Measurements from ENCODE around the gene F12.
A peak's percentile ranks its signal among the peaks of the same experiment; 100 is the strongest.

Gene F12

GRCh38 chr5:177446200-177447065 lies 37.1 kb upstream of the F12 start, which contains the start of gene PRR7:
TSS of gene PRR7 (plus strand) at chr5:177446814. CDS start at chr5:177455068, 8,254 bp downstream.
- DNase-seq (ENCODE audit: low spot score) = peak; percentile 71

GRCh38 chr5:177445917-177446199 lies 36.5 kb upstream of the F12 start:
- DNase-seq (ENCODE audit: low spot score) = no peak

GRCh38 chr5:177445052-177445916 lies 35.9 kb upstream of the F12 start:
- no peak for DNase-seq (ENCODE audit: low spot score)

GRCh38 chr5:177444106-177445051 lies 35.0 kb upstream of the F12 start:
- no peak for DNase-seq (ENCODE audit: low spot score)

- DNase-seq (ENCODE audit: low spot score) = no peak
These were observed 34.0 kb upstream of the F12 start for GRCh38 chr5:177443144-177443983.

DNA sequence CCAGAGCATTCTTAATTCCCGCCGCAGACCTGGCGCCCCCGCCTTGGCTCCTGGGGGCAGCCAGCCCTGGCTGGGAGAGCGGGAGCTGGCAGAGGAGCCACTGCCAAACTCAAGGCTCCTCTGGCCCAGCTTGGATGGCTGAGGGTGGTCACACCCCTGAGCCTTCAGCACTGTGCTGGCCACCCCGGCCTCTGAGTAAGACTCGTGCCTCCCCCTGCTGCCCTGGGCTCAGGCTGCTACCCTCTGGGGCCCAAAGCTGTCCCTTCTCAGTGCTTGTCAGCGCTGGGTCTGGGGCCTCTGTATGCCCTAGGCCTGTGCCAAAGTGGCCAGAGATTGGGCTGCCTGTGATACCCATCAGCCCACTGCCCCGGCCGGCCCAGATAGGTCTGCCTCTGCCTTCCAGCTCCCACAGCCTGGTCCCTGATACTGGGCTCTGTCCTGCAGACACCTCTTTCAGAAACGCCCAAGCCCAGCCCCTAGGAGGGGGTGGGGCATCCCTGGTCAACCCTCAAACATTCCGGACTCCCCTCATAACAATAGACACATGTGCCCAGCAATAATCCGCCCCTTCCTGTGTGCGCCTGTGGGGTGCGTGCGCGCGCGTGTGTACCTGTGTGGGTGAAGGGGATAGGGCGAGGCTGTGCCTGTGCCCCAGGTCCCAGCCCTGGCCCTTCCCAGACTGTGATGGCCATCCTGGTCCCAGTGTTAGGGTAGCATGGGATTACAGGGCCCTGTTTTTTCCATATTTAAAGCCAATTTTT lies 32.9 kb upstream of the F12 start:
- no peak for DNase-seq (ENCODE audit: low spot score)

DNA sequence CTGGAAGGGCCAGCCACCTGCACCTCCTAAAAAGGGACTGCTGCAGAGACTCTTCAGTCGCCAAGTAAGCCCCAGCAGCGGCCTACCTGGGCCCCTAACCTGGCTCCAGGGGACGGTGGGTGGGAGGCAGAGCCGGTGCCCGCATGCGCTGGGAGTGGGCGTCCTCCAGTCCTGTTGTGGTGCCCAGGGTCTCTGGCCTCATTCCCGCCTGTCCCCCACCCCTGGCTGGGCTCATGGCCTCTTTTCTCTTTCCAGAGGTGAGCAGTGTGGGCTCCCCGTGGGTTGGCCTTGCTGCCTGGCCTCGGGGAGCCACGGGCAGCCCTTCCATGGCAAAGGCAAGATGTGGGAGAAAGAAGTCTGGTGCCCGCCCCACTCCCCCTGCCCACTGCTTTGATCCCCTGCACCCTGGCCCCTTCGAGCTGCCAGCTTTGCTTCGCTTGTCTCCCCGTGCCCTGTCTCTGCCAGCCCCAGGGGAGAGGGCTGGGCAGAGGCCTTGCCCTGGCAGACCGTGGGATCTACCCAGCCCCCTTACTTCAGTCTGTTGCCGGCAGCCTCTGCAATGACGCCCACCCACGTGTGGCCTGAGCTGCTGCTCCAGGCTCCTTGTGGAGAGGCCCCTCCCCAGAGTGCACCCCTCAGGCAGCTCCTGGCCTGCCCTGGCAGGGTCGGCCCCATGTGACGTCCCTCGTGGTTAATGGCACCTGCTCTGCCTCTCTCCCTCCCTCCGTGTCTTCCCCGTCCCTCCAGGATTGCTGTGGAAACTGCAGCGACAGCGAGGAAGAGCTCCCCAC lies 31.8 kb upstream of the F12 start:
- no peak for DNase-seq (ENCODE audit: low spot score)

DNA sequence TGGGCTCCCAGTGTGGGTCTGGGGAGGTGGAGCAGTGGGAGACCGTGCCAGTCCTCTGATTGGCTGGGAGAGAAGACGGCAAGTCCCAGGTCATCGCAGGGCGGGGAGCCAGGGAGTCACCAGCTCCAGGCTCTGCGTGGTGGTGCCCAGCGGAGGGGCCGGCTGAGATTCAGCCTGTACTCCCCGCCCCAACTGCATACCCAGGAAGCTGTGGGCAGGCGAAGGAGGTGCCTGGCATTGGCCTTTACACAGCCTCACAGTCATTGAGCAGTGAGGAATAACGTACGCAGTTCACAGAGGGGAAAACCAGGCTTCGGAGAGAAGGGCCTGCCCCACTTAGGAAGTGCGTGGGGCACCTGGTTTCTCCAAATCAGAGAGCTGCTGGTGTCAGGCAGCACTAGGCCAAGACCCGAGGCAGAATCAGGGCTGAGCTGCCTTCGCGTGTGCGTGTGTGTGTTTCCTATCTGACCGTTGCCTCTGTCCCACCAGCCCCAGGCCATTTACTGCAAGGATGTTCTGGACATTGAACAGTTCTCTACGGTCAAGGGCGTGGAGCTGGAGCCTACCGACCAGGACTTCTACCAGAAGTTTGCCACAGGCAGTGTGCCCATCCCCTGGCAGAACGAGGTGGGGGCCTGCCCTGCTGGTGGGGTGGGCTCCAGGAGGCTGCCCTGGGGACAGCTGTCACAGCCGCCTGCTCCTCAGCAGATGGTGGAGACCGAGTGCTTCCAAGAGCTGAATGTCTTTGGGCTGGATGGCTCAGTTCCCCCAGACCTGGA lies 31.0 kb upstream of the F12 start:
- no peak for DNase-seq (ENCODE audit: low spot score)

DNA sequence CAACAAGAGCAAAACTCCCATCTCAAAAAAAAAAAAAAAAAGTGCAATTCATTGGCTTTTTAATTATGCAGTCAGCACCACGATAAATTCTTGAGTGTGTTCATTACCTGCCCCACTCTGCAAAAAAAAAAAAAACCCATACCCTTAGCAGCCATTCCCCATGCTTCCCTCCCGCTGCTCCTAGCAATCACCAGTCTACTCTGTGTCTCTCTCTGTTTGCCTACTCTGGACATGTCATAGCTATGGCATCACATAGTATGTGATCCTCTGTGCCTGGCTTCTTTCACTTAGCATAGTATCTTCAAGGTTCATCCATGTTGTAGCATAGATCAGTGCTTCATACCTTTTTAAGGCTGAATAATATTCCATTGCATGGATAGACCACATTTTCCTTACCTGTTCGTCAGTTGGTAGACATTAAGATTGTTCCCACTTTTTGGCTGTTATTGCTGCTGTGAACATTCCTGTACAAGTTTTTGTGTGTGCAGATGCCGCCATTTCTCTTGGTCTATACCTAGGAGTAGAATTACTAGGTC lies 30.2 kb upstream of the F12 start:
- DNase-seq (ENCODE audit: low spot score) = no peak

DNA sequence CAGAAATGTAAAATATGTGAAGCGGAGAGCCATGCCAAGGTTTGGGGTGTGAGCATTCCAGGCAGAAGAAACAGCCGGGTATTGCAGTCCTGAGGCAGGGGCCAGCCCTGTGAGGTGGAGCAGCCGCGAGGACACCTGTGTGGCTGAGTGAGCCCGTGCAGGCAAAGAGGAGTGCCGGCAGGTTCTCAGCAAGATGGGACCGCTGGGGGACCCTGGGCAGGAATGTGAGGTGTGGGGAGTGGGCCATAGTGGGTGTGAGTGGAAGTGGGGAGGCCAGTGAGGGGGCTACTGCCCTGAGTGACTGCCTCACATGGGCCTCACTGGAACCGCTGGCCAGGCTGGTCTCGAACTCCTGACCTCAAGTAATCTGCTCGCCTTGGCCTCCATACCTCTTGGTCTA lies 29.1 kb upstream of the F12 start:
- no peak for DNase-seq (ENCODE audit: low spot score)

DNA sequence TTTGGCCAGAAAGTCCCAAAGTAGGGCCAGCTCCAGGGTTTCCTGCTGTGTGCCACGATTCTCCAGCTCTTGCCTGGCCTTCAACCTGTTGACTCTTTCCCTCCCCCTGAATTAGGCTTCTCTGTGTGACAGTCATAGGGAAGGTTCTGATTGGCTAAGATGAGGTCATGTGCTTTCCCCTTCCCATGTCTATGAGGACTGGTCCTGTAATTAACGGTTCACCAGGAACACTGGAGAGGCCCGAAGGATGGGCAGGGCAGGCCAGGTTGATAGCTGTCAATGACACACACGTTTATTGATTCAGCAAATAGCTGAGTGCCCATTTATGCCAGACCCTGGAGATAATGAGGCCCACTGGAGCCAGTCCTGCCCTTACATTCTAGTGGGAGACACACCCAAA lies 28.3 kb upstream of the F12 start:
- DNase-seq (ENCODE audit: low spot score) = no peak

DNA sequence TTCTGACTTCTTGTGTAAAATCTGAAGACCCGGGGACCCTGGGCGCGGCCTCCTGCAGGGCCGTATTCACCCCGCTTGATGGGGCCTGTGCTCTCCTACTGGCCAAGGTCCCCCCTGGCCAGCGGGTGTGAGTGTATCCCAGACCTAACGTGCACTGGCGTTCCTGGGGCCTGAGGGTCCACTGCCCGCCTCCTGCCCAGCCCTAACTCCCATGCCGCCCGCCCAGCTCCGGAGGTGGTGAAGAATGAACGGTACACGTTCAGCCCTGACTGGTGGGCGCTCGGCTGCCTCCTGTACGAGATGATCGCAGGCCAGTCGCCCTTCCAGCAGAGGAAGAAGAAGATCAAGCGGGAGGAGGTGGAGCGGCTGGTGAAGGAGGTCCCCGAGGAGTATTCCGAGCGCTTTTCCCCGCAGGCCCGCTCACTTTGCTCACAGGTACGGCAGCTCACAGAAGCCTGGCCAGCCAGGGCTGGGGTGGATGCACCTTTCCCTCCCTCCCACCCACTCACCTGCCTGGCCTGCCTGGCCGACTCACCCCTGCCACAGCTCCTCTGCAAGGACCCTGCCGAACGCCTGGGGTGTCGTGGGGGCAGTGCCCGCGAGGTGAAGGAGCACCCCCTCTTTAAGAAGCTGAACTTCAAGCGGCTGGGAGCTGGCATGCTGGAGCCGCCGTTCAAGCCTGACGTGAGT lies 26.6 kb upstream of the F12 start:
- DNase-seq (ENCODE audit: low spot score) = no peak

- DNase-seq (ENCODE audit: low spot score) = no peak
These were observed 25.8 kb upstream of the F12 start for GRCh38 chr5:177434942-177435738.

DNA sequence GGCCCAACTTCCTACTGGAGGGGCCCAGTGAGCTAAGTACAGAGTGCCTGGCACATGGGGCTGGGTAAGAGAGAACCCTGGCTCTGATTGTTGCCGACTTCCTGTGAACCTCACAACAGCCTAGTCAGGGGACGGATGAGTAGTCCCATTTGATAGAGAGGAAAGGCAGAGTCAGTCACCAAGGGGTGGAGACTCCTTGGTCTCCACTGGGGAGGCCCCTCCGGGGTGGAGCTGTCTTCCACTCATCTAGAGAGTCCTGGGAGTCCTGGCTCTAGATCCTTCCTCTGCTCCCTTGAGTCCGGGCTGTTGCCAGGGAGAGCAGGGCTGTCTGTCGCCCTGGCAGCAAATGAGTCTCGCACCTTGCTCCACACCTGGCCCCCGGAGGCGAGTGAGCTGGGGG lies 25.1 kb upstream of the F12 start:
- peak; percentile 65 for DNase-seq (ENCODE audit: low spot score)

GRCh38 chr5:177433658-177434217 lies 24.4 kb upstream of the F12 start:
- DNase-seq (ENCODE audit: low spot score) = no peak

DNA sequence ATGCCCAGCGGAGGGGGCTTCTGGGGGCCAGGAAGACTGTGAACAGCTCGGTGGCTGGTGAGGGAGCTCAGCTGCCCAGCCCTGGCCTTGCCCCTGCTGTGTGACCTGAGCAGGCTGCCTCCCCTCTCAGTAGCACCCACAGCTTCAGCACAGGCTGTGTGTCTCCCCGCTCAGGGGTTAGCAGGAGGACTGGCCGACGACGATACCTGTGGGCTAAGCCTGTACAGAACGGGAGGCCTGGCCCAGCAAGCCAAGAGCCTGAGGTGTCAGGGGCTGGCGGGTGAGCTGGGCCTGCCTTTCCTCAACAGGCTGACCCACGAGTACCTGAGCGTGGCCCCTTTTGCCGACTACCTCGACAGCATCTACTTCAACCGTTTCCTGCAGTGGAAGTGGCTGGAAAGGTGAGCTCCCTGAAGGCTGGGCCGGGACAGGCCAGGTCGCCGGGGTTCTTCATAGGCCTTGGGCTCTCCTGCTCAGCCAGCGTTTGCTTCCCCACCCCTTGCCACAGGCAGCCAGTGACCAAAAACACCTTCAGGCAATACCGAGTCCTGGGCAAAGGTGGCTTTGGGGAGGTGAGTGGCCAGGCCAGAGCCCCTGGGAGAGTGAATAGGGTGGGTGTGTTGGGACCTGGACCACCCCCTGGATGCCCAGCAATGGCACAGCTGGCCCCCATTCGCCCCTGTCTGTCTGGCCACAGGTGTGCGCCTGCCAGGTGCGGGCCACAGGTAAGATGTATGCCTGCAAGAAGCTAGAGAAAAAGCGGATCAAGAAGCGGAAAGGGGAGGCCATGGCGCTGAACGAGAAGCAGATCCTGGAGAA lies 23.7 kb upstream of the F12 start:
- no peak for DNase-seq (ENCODE audit: low spot score)

All from CD4-positive, alpha-beta T cell treated with Interleukin-6 at 100 ng/mL for 8 hours (primary cell).